Measurements from ENCODE around the gene PMPCA.
"Not testable (repeated sequence)": the region's sequence is repeated elsewhere in the genome, so short reads cannot be mapped to it uniquely, and the experiment has no call there.

PMPCA gene

GRCh38 chr9:136416427-136416826 lies 6.0 kb downstream of the PMPCA start:
- no peak for DNase-seq

GRCh38 chr9:136416914-136417313 lies 6.5 kb downstream of the PMPCA start:
- no peak for DNase-seq

- no peak for DNase-seq
Observed at GRCh38 chr9:136418182-136419091, 8.0 kb downstream of the PMPCA start.

GRCh38 chr9:136419092-136419420 lies 8.6 kb downstream of the PMPCA start:
- no peak for DNase-seq

GRCh38 chr9:136421791-136422190 lies 11.3 kb downstream of the PMPCA start:
- no peak for DNase-seq

- no peak for DNase-seq
Observed at GRCh38 chr9:136422876-136423275, 12.4 kb downstream of the PMPCA start.

- no peak for DNase-seq
Observed at GRCh38 chr9:136423432-136424146, 13.1 kb downstream of the PMPCA start.

- DNase-seq: no peak
Observed at GRCh38 chr9:136424750-136425362, 14.4 kb downstream of the PMPCA start.

GRCh38 chr9:136425367-136425766 lies 14.9 kb downstream of the PMPCA start:
- DNase-seq: not testable (repeated sequence)

- no peak for DNase-seq
Observed at GRCh38 chr9:136426787-136427186, 16.3 kb downstream of the PMPCA start.

- DNase-seq: no peak
Observed at GRCh38 chr9:136429075-136429628, 18.7 kb downstream of the PMPCA start.

GRCh38 chr9:136429683-136430491 lies 19.4 kb downstream of the PMPCA start:
- DNase-seq: no peak

- DNase-seq: no peak
Observed at GRCh38 chr9:136430588-136431234, 20.3 kb downstream of the PMPCA start.

- DNase-seq: no peak
Observed at GRCh38 chr9:136431782-136432350, 21.4 kb downstream of the PMPCA start.

GRCh38 chr9:136432591-136432990 lies 22.1 kb downstream of the PMPCA start:
- no peak for DNase-seq

GRCh38 chr9:136433043-136433715 lies 22.7 kb downstream of the PMPCA start:
- DNase-seq: no peak

GRCh38 chr9:136433849-136434579 lies 23.6 kb downstream of the PMPCA start:
- DNase-seq: no peak

GRCh38 chr9:136434580-136435169 lies 24.2 kb downstream of the PMPCA start:
- no peak for DNase-seq

GRCh38 chr9:136436055-136436634 lies 25.7 kb downstream of the PMPCA start:
- no peak for DNase-seq
